Measurements from ENCODE around the gene GMDS.

DNA sequence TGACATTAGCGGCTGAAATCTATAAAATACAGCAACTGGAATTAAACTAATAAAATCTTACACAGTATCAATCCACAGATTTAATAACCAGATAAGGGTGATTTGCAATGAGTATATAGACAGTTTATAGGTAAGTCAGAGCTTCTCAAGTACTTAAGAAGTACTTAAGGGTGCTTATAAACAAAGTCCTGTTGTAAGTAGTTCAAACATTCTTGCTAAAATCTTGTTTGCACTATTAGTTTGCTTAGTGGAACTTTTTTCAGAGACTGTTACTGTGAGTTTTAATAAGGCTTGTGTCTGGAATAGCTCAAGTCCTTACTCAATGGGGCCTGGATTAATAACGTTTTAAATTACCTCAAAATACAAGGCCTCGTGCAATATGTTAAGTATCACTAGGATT is 240.5 kb downstream of the GMDS start:
- TF ChIP-seq, protein P1, sequence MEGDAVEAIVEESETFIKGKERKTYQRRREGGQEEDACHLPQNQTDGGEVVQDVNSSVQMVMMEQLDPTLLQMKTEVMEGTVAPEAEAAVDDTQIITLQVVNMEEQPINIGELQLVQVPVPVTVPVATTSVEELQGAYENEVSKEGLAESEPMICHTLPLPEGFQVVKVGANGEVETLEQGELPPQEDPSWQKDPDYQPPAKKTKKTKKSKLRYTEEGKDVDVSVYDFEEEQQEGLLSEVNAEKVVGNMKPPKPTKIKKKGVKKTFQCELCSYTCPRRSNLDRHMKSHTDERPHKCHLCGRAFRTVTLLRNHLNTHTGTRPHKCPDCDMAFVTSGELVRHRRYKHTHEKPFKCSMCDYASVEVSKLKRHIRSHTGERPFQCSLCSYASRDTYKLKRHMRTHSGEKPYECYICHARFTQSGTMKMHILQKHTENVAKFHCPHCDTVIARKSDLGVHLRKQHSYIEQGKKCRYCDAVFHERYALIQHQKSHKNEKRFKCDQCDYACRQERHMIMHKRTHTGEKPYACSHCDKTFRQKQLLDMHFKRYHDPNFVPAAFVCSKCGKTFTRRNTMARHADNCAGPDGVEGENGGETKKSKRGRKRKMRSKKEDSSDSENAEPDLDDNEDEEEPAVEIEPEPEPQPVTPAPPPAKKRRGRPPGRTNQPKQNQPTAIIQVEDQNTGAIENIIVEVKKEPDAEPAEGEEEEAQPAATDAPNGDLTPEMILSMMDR (IDR thresholded peaks at IDR 0.05), result no peak
- no peak for TF ChIP-seq POLR2A (IDR thresholded peaks at IDR 0.05)

All from heart left ventricle (tissue), 13 donors.